Mesenchymal stem cell (in vitro differentiated cells and primary cell): ENCODE data around the gene KIAA1143. TPM values are rescaled to one million over a fixed set of nuclear protein-coding genes. Genes with fewer than 3 reads are reported as not detected.

Experiments used
- DNase-seq: peaks from one replicate; pipeline ENCODE4 v3.0.0-alpha.2; 2013
- H2AFZ ChIP-seq: one replicate; pipeline ENCODE4 v1.6.1; 2013; ENCODE audit warnings: low read depth, mild to moderate bottlenecking, control low read depth, inconsistent platforms, low read length, moderate library complexity
- H2AK5ac ChIP-seq: 2 replicates; pipeline ENCODE4 v1.6.1; 2013; ENCODE audit warnings: low read length, moderate library complexity, mild to moderate bottlenecking, inconsistent platforms; ENCODE audit not compliant: severe bottlenecking
- H2BK120ac ChIP-seq: one replicate; pipeline ENCODE4 v1.6.1; 2013; ENCODE audit warnings: low read depth, mild to moderate bottlenecking, inconsistent platforms, low read length, moderate library complexity
- H2BK12ac ChIP-seq, 2 experiments: one replicate each; pipeline ENCODE4 v1.6.1; 2013; ENCODE audit warnings: inconsistent platforms in 2 of 2, low read length in 2 of 2, mild to moderate bottlenecking in 2 of 2, moderate library complexity in 2 of 2, control low read depth in 1 of 2
- H2BK15ac ChIP-seq: one replicate; pipeline ENCODE4 v1.6.1; 2013; ENCODE audit warnings: mild to moderate bottlenecking, low read depth, inconsistent platforms; ENCODE audit not compliant: poor library complexity, severe bottlenecking
- H2BK5ac ChIP-seq: 2 replicates; pipeline ENCODE4 v1.6.1; 2013; ENCODE audit warnings: low read depth, mild to moderate bottlenecking, low read length, control low read depth, inconsistent platforms; ENCODE audit not compliant: poor library complexity, severe bottlenecking
- H3K14ac ChIP-seq, 2 experiments: one replicate each; pipeline ENCODE4 v1.6.1; 2013; ENCODE audit warnings: inconsistent platforms in 2 of 2, low read length in 2 of 2, control low read depth in 1 of 2, mild to moderate bottlenecking in 1 of 2, moderate library complexity in 1 of 2
- H3K18ac ChIP-seq, 2 experiments: one replicate each; pipeline ENCODE4 v1.6.1; 2013; ENCODE audit warnings: inconsistent platforms in 2 of 2, low read length in 2 of 2, control low read depth in 1 of 2, low read depth in 1 of 2, mild to moderate bottlenecking in 1 of 2
- H3K23ac ChIP-seq, 2 experiments: one replicate each; pipeline ENCODE4 v1.6.1; 2013; ENCODE audit warnings: inconsistent platforms in 2 of 2, low read length in 2 of 2, mild to moderate bottlenecking in 2 of 2, moderate library complexity in 2 of 2, control low read depth in 1 of 2
- H3K27ac ChIP-seq: 2 replicates; pipeline ENCODE4 v1.5.1; 2013; ENCODE audit warnings: mild to moderate bottlenecking, moderate library complexity, low read length, control low read depth, inconsistent platforms; ENCODE audit not compliant: poor library complexity, severe bottlenecking
- H3K27me3 ChIP-seq, 2 experiments: 2 replicates each; pipeline versions ENCODE4 v1.6.1 to v1.7.0; 2013; ENCODE audit warnings: low read length in 2 of 2, mild to moderate bottlenecking in 2 of 2, moderate library complexity in 2 of 2, control low read depth in 1 of 2, inconsistent platforms in 1 of 2; ENCODE audit not compliant: control insufficient read depth in 1 of 2, insufficient read depth in 1 of 2
- H3K36me3 ChIP-seq, 2 experiments: 2 replicates each; pipeline versions ENCODE4 v1.6.1 to v1.7.0; 2013; ENCODE audit warnings: low read length in 2 of 2, control low read depth in 1 of 2, inconsistent platforms in 1 of 2, low read depth in 1 of 2, mild to moderate bottlenecking in 1 of 2; ENCODE audit not compliant: insufficient read depth in 2 of 2, control insufficient read depth in 1 of 2
- H3K4ac ChIP-seq, 2 experiments: one replicate each; pipeline ENCODE4 v1.6.1; 2013; ENCODE audit warnings: inconsistent platforms in 2 of 2, low read length in 2 of 2, mild to moderate bottlenecking in 2 of 2, moderate library complexity in 2 of 2, control low read depth in 1 of 2, low read depth in 1 of 2
- H3K4me1 ChIP-seq: 2 replicates; pipeline ENCODE4 v1.6.1; 2013; ENCODE audit warnings: low read depth, low read length, control low read depth; ENCODE audit not compliant: control insufficient read depth, insufficient read depth
- H3K4me2 ChIP-seq: 2 replicates; pipeline ENCODE4 v1.6.1; 2013; ENCODE audit warnings: low read length, mild to moderate bottlenecking, inconsistent platforms; ENCODE audit not compliant: poor library complexity, severe bottlenecking
- H3K4me3 ChIP-seq, 2 experiments: 2 replicates each; pipeline versions ENCODE4 v1.5.1 to v1.7.0; 2013; ENCODE audit warnings: low read length in 2 of 2, mild to moderate bottlenecking in 2 of 2, control low read depth in 1 of 2, low read depth in 1 of 2; ENCODE audit not compliant: insufficient read depth in 1 of 2
- H3K79me1 ChIP-seq: replicated peaks from 2 replicates; pipeline ENCODE4 v1.6.1; 2013; ENCODE audit warnings: mild to moderate bottlenecking, control low read depth, low read length, inconsistent platforms; ENCODE audit not compliant: poor library complexity, severe bottlenecking
- H3K9ac ChIP-seq: 2 replicates; pipeline ENCODE4 v1.7.0; 2013; ENCODE audit warnings: mild to moderate bottlenecking, low read length, moderate library complexity
- H3K9me3 ChIP-seq: 2 replicates; pipeline ENCODE4 v1.7.0; 2013; ENCODE audit warnings: mild to moderate bottlenecking, low read length; ENCODE audit not compliant: control insufficient read depth
- H4K8ac ChIP-seq: one replicate; pipeline ENCODE4 v1.6.1; 2013; ENCODE audit warnings: inconsistent platforms, mild to moderate bottlenecking, low read length, moderate library complexity
- H4K91ac ChIP-seq: one replicate; pipeline ENCODE4 v1.6.1; 2013; ENCODE audit warnings: mild to moderate bottlenecking, low read length, inconsistent platforms
- WGBS: methylation state at CpG from one replicate; pipeline ENCODE4 v1.1.7; 2013; ENCODE audit warnings: mixed read lengths; 5-methylcytosine and 5-hydroxymethylcytosine counted together
- polyA plus RNA-seq, 2 experiments: library from polyadenylated mRNA; stranded (reverse); fragments of 200-250 nt; gene quantifications; one replicate each; pipeline ENCODE4 v1.2.3, GENCODE V29; 2013

The KIAA1143 gene
- polyA plus RNA-seq (2013, experiment 1 of 2): 23.4 TPM
- 22.5 TPM for polyA plus RNA-seq (2013, experiment 2 of 2)

DNA sequence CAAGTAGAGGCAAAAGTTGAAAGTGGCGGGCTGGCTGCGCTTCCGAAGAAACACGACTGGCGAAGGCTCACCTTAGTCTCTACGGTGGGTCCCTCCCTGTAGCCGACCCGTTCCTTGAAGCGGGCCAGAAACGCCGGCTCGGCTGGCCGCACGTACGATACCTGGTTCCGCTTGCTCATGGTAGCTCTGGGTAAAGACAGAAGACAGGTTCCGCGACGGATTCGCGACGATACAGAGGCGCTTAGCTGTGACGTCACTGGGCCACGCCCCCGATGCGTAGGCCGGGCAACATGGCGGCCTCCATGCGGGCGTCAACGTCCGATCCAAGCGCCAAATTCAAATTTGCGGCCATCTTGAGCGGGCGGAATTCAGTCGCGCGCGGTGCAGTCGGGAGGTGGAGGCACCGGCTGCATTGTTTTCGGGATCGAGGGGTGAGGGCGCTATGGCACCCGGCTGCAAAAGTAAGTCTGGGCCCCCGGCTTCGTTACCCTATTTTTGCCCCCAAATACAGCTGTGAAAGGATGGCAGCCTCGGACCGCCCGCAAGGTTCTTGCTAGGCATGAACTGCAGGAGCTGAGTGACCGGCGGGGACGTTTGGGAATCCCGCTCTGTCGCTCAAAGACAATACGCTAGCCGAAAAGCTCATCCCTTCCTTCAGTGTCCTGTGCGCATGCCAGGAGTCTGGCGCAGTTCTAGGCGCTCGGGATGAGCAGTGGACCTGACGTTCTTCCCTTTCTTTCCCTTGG, at the start of gene KIAA1143, which contains the start of gene KIF15:
Gene KIAA1143 (minus strand): TSS at position 196 of the 746 bp plus-strand sequence. CDS start 17 bp downstream, at position 179.
Gene KIF15 (plus strand): TSS at position 371 of the 746 bp plus-strand sequence. CDS start 72 bp downstream, at position 443.
- H3K4me3 ChIP-seq: peak within 1 kb of the TSS; percentile 69 to 94
- no peak within 1 kb of the TSS for H2BK12ac ChIP-seq
- H3K79me1 ChIP-seq: peaks cover 37% of the 10 kb centered on the region
- H2BK120ac ChIP-seq: no peak within 1 kb of the TSS
- WGBS: under 1% methylated on average over 64 of the region's 64 CpGs
- H3K27ac ChIP-seq: peak within 1 kb of the TSS; percentile 38
- no peak within 1 kb of the TSS for H2BK5ac ChIP-seq
- H3K4ac ChIP-seq: peak within 1 kb of the TSS in 1 of 2 experiments; percentile 56
- peaks cover 2% of the 10 kb centered on the region for H3K4me1 ChIP-seq
- H3K18ac ChIP-seq: peak within 1 kb of the TSS; percentile 59 to 78
- H3K9me3 ChIP-seq: peaks cover 25% of the 10 kb centered on the region
- H2AK5ac ChIP-seq: no peak within 1 kb of the TSS
- peaks cover 3 to 22% of the 10 kb centered on the region in 2 experiments for H3K36me3 ChIP-seq
- DNase-seq: peak; percentile 94
- peak within 1 kb of the TSS in 1 of 2 experiments; percentile 41 for H3K14ac ChIP-seq
- H2AFZ ChIP-seq: peak within 1 kb of the TSS; percentile 87
- H3K23ac ChIP-seq: no peak within 1 kb of the TSS
- peak within 1 kb of the TSS; percentile 90 for H4K8ac ChIP-seq
- no peak within 1 kb of the TSS for H4K91ac ChIP-seq
- H3K9ac ChIP-seq: peak within 1 kb of the TSS; percentile 96
- H3K4me2 ChIP-seq: peak within 1 kb of the TSS; percentile 70
- H3K27me3 ChIP-seq: no peaks in the 10 kb centered on the region
- H2BK15ac ChIP-seq: peak within 1 kb of the TSS; percentile 80

DNA sequence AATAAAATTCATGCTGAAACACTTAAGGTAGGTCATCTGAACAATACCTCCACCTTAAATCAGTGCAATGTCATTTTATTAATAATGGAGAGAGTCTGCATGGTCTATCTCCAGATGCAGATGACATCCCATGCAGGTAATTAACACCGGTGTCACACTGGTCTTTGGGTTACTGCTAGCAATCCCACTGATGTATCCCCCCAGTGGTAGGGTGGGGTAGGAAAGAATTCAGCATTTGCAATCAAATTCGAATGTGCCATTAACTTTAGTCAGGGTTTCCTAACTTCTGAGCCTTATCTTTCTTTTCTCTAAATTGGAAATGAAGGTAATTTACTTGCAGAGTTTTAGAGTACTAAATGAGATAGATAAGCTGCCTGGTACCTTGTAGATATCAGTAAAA, 44.5 kb upstream of the KIAA1143 start:
- Histone ChIP-seq H3K79me1 (peaks cover 1% of the 10 kb centered on the region), H4K91ac (no peak overlapping the region), H3K4ac (no peak overlapping the region), H2AK5ac (no peak overlapping the region), H3K9ac (no peak overlapping the region), H2BK5ac (no peak overlapping the region), H3K18ac (no peak overlapping the region), H2AFZ (no peak overlapping the region), H2BK15ac (no peak overlapping the region), H2BK12ac (no peak overlapping the region), H3K4me1 (no peaks in the 10 kb centered on the region), H2BK120ac (no peak overlapping the region), H3K27ac (no peak overlapping the region), H3K4me2 (no peak overlapping the region), H3K14ac (no peak overlapping the region), H3K4me3 (no peak overlapping the region), H4K8ac (no peak overlapping the region), H3K23ac (no peak overlapping the region), H3K36me3 (no peaks in the 10 kb centered on the region), H3K27me3 (no peaks in the 10 kb centered on the region), H3K9me3 (no peaks in the 10 kb centered on the region)
- 100% methylated on average over 2 of the region's 2 CpGs for WGBS
- DNase-seq: no peak

DNA sequence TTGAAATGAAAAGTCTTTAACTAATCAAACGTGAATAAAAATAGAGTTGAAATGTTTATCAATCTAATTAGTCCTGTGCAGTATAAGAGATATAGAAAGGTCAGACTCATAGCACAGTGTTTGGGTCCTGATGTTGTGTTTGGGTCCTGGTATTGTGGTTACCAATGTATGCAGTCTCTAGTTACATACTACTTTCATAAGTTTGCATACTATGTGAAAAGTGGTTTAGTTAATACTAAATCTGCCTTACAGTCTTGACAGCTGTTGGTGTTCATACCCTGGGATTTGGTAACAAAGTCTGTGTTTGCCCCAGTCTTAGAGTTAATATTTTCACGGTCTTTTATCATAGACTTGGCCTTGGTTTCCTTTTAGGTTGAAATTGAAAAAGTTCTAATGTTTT, 41.9 kb upstream of the KIAA1143 start:
- Histone ChIP-seq H3K9ac (no peak overlapping the region), H3K9me3 (no peaks in the 10 kb centered on the region), H3K36me3 (peaks cover 0 to 9% of the 10 kb centered on the region in 2 experiments), H3K4me3 (no peak overlapping the region), H4K91ac (no peak overlapping the region), H3K79me1 (no peaks in the 10 kb centered on the region), H2AFZ (no peak overlapping the region), H4K8ac (no peak overlapping the region), H2BK15ac (no peak overlapping the region), H3K14ac (no peak overlapping the region), H3K18ac (no peak overlapping the region), H2BK5ac (no peak overlapping the region), H3K4ac (no peak overlapping the region), H3K4me1 (no peaks in the 10 kb centered on the region), H2BK120ac (no peak overlapping the region), H3K23ac (no peak overlapping the region), H3K4me2 (no peak overlapping the region), H2BK12ac (no peak overlapping the region), H3K27me3 (no peaks in the 10 kb centered on the region), H3K27ac (no peak overlapping the region), H2AK5ac (no peak overlapping the region)
- WGBS: no CpG with 5 or more reads among the region's 2 CpGs
- no peak for DNase-seq

DNA sequence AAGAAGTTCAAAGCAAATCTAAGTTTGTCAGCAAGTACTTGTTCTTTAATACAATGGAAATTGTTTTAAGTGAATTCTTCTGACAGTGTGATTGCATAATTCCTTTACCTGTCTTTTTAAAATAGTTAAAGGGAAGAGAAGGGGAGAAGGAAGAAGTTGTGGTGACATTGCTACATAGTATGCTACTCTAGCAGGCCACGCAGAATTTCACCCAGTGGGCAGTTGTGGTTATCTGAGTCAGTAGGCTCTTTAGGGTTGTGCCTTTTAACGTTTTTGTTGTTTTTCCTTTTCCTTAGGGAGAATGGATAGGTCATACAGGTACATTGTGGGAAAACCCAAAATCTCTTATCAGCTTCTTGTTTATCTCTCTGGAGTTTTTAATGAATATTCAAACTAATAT, 40.6 kb upstream of the KIAA1143 start:
- Histone ChIP-seq H2BK15ac (no peak overlapping the region), H3K18ac (no peak overlapping the region), H3K79me1 (no peaks in the 10 kb centered on the region), H3K14ac (no peak overlapping the region), H2BK120ac (no peak overlapping the region), H2AFZ (no peak overlapping the region), H3K4me2 (no peak overlapping the region), H2BK12ac (no peak overlapping the region), H3K36me3 (peaks cover 0 to 9% of the 10 kb centered on the region in 2 experiments), H3K9ac (no peak overlapping the region), H3K27me3 (no peaks in the 10 kb centered on the region), H3K4me1 (no peaks in the 10 kb centered on the region), H3K9me3 (no peaks in the 10 kb centered on the region), H4K8ac (no peak overlapping the region), H2BK5ac (no peak overlapping the region), H2AK5ac (no peak overlapping the region), H3K4me3 (no peak overlapping the region), H3K4ac (no peak overlapping the region), H3K23ac (no peak overlapping the region), H3K27ac (no peak overlapping the region), H4K91ac (no peak overlapping the region)
- WGBS: 83% methylated on average over 2 of the region's 2 CpGs
- no peak for DNase-seq
